Activated CD8-positive, alpha-beta memory T cell treated with anti-CD3 and anti-CD28 coated beads for 48 hours (primary cell): Measurements from ENCODE around the gene KRT16.
"Not testable (repeated sequence)": the region's sequence is repeated elsewhere in the genome, so short reads cannot be mapped to it uniquely, and the experiment has no call there.

Experiments used
- DNase-seq, 3 experiments: peaks; one replicate each; pipeline ENCODE4 v3.0.0-alpha.2; 2020; ENCODE audit warnings: low read depth in 2 of 3, low spot score in 2 of 3

Gene KRT16

DNA sequence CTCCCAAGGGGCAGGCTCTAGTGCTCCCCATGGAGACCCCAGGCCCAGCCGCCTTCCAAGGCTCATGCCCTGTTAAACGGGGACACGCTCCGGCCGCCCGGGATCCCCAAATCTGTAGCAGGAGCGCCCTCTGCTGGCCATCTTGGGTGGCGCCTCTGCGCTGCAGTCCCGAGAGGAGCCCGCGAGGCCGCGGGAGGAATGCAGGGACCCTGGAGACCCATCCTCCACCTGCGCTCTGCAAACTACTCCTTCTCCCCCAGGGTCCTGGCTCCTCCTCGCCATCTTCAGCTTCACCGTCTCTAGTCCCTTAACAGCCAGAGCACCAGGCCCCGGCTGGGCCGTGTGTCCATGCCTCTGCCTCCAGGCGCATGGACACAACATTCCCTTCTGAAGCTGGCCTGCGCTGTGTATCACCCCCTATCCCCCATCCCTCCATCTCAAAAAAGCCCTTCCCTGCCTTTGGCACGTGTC, 35.4 kb upstream of the KRT16 start:
- DNase-seq, result peak; percentile 65 to 98 (median 95)

DNA sequence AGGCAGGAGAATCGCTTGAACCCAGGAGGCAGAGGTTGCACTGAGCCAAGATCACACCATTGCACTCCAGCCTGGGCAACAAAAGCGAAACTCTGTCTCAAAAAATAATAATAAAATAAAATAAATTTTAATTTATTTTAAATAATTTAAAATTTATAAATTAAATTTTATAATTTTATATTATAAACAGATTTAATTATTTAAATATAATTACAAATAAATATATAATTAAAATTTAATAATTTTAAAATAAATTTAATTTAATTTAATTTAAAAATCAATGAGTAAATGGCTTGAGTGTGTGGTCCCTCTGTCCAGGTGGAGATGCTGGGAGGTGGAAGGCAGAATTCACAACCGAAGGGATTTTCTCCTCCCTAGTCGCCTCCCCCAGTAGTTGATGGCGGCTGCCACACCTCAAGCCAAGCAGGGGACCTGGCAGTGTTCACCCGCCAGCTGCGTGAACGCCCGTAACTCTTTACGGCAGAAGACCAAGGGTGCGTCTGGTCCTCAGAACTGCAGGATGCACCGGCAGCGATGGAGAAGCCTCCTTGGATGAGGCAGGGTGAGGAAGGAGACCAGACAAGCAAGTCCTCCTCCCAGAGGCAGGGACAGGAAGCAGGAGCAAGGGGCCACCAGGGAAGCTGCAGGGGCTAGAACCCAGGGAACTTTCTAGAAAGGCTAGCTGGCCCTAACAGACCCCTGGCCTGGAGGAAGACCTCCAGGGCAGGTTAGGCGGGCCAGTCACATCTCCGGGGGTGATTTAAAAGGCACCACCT, 34.7 kb upstream of the KRT16 start:
- DNase-seq, result no peak

DNA sequence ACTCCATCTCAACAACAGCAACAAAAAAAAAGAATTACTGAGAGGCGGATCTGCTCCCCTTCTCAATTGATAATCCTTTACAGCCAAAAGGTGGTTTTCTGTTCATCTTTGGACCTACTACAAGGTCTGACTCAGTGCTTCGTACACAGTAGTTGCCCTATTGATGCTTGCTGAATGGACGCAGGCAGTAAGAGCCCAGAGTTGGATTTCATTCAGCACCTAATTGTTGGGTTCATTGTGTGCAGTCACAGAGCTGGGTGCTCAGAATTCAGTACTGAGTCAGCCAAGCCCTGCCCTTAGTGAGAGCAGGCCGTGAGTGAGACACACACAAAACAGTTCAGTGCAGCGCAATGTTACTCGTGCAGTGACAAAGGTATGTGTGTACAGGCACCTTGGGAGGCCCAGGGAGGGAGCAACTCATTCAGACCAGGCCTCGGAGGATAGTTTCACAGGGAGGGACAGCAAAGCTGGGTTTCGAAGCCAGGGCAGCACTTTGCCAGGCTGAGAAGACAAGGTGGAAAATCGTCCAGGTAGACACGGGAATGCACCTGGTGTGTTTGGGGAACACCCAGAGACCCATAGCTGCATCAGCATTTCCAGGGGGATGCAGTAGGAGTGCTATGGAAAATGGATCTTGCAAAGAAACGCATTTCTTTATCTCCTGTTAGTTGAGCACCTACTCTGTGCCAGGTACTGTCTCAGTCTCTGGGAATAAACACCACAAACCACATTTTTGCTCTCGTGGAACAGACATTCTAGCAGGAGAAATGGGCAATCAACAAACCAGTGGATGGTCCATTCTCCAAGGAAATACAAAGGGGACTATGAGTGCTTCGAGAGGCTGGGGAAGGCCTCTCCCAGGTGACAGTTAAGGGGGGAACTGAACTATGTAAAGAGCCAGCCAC, 29.9 kb upstream of the KRT16 start:
- DNase-seq, result no peak

- DNase-seq, result not testable (repeated sequence)
Observed at GRCh38 chr17:41640596-41640995, 28.0 kb upstream of the KRT16 start.

- no peak for DNase-seq
Observed at GRCh38 chr17:41639492-41640473, 27.2 kb upstream of the KRT16 start.

GRCh38 chr17:41638941-41639340, 26.4 kb upstream of the KRT16 start:
- no peak for DNase-seq

DNA sequence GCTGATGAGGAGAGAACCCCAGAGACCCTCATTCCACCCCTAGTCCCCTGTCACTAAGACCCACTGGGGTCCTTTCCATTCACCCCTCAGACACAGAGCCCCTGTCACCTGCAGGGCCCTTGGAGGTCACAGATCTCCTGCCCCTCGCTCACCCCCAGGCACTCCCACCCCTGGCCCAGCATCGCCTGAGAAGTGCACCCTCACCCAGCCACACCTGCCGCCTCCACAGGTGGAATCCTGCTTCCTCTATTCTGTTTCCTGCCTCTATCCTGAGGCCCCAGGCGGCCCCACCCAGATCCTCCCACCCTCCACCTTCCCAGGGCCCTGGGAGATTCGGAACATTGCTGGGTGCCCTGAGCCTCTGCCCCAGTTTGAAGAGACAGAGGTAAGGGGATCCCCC, 25.6 kb upstream of the KRT16 start:
- no peak for DNase-seq

- no peak for DNase-seq
Observed at GRCh38 chr17:41636652-41637051, 24.1 kb upstream of the KRT16 start.

DNA sequence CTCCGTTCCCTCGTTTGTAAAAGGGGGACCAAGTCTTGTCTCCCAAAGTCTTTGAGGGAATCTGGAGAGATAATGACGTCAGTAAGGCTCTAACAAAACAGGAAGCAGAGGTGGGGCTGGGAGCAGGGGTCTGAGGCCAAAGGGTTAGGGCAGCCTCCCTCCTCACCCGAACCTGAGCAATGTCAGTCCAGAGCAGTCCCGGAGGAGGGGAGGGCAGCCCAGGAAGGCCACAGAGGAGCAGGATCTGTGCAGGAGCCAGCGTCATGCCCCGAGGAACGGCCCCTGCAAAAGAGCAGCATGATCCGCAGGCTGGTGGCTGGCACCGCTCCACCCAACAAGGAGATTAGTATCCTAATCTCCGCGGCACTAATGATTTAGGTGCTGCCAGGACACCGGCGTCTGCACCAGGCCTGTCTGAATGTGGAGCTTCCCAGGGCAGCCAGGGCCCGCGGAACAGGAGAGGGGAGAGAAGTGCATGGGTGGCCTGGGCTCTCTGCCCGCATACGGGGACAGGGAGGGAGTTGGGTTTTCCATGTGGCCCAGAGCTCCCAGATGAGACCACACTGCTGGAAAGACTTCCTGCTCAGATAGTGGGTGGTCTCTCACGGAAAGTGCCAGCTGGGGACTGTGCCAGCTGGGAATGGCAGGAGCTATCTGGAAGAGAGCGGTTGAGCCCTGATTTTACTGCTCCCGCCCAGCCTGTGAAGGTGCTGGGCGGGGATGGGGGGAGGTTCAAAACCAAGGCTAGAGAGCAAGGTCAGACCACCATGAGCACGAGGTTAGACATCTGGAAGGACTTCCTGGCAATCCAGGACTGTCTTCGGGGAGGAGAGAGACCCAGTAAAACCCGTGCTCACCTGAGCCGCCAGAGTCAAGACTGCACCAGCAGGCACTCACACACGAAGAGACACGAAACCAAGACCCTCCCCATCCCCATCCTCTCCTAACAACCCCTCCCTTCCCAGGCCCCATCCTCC, 22.8 kb upstream of the KRT16 start:
- DNase-seq, result no peak

GRCh38 chr17:41634639-41635038, 22.1 kb upstream of the KRT16 start:
- DNase-seq, result no peak

GRCh38 chr17:41633556-41634199, 21.1 kb upstream of the KRT16 start:
- DNase-seq, result no peak

DNA sequence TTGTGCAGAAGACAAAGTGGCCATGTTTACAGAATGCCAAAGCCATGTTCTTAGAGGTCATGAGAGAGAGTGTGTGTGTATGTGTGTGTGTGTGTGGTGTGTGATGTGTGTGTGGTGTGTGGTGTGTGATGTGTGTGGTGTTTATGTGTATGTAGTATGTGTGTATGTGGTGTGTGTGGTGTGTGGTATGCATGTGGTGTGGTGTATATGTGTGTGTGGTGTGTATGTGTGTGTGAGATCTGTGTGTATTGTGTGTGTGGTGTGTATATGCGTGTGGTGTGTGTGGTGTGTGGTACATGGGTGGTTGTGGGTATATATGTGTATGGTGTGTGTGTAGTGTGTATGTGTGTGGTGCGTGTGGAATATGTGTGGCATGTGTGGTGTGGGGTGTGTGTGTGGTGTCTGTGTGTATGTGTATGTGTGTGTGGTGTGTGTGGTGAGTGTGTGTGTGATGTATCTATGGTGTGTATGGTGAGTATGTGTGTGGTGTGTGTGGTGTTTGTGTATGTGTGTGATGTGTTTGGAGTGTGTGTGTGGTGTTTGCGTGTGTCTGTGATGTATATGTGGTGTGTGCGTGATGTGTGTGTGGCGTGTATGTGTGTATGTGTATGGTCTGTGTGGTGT, 20.0 kb upstream of the KRT16 start:
- no peak for DNase-seq

- no peak for DNase-seq
Observed at GRCh38 chr17:41631898-41632285, 19.3 kb upstream of the KRT16 start.

DNA sequence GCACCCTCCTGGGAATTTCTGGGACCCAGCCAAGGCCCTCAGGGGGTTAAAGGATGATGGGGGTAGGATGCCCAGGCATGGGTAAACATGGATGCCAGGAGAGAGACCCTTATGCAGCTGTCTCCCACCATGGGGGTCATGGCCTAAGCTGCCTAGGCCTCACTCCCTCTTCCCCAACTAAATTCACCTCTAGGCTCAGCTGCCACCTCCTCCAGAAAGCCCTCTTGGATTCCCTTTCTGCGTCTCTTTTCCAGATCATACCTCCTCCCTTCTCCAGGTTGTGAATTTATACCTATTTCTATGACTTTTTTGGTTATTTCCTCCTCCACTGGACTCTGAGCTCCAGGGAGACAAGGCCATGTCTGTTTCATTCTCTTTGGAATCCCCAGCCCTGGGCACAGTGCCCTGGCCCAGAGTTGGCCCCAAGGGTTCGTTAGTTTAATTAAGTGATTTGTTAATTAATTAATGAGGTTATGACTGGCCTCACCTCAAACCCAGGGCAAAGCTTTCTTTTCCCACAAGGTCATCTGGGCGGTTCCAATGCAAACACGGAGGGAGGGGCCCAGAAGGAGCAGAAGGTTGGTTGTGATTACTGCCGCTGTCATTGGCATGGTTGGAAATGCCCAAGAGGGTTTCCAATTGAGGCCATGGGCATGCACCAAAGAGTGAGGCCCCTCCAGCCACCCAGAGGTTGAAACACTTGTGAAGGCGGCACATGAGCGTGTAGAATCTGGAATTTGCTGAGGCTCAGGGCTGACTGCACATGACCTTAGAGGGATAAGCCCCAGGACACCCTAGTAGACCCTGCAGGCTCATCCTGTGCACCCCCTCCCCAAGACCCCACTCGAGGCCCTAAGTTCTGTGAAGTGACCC, 18.7 kb upstream of the KRT16 start:
- no peak for DNase-seq

DNA sequence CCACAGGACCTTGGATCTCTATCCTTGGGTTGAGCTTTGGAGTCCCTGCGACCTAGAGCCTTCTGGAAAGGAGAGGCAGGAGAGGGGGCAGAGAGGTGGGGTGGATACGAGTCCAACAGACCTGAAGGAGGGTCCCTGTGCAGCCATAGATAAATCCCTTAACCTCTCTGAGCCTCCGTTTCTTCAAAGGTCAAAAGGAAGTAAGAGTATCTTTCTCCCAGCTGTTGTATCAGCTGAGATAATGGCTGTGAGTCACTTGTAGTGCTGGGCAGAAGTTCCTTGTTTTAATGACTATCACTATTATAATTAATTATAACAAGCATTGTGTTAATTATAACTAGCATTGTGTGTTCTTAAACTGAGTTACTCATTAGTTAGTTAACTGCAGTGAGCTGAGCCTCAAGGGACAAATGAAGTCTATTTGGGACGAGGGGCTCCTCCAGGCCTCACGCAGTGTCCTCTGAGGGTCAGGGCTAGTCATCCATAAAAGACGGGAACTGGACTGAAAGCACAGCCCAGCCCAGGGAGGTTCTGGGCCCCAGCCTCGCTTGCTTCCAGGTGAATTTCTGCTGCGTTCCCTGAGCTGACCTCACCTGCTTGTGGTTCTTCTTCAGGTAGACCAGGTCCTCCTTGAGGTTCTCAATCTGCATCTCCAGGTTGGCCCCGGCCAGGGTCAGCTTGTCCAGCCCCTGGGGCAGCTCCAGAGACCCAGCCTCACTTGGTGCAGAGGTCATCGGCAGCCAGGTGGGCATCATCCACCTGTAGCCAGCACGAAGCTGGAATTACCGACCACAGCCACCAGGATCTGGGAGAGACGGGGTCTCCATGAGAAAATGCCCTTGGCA, 17.5 kb upstream of the KRT16 start:
- no peak for DNase-seq

DNA sequence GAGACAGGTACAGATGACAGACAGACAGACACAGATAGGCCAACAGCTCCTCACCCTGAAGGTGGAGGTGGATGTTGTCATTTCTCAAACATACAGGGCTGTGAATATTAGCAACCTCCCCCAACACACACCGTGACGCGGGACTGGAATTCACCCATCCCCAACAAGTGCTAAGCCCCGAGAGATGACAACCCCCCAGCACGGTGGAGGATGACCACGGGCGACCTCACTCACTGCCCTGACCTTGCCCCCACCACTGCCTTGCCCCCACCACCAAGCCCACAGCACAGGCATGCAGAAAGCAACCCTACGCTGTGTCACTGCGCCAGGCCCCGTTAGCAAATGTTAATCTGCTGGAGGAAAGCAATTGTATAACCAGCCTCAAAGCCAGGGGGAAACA, 16.7 kb upstream of the KRT16 start:
- no peak for DNase-seq
